ENCODE results near the gene SCG3. TPM values are rescaled to one million over a fixed set of nuclear protein-coding genes. Genes with fewer than 3 reads are reported as not detected.
"Not testable (repeated sequence)": the region's sequence is repeated elsewhere in the genome, so short reads cannot be mapped to it uniquely, and the experiment has no call there.

The SCG3 gene
- under 1 TPM; 0.13 to 0.74 (median 0.26) TPM for polyA plus RNA-seq (ENCODE audit: insufficient read length in 10 of 10)
- long read RNA-seq, donor 1: 0 reads
- long read RNA-seq, donor 2: 0 reads
- long read RNA-seq, donor 3, partial matches to known transcripts: 0 of 1 reads
- long read RNA-seq, donor 3, other reads (novel, unspliced or antisense): 0 of 1 reads
- long read RNA-seq, donor 4: 0 reads
- long read RNA-seq, donor 5: 0 reads
- long read RNA-seq, donor 6: 0 reads
- long read RNA-seq, donor 7: 0 reads
- long read RNA-seq, donor 8: 0 reads
- long read RNA-seq, donor 9: 0 reads

- DNase-seq: peak; percentile 62 to 87 (median 76)
Observed at GRCh38 chr15:51681303-51681963, at the start of gene SCG3. Gene SCG3 (plus strand): TSS chr15:51681503. CDS start chr15:51681756, 253 bp downstream.

- DNase-seq: no peak
Observed at GRCh38 chr15:51634591-51635198, 46.6 kb upstream of the SCG3 start.

- no peak for DNase-seq
Observed at GRCh38 chr15:51641490-51642130, 39.7 kb upstream of the SCG3 start.

- no peak for DNase-seq
Observed at GRCh38 chr15:51642696-51643095, 38.6 kb upstream of the SCG3 start.

GRCh38 chr15:51647128-51647562 is 34.2 kb upstream of the SCG3 start:
- DNase-seq: peak in 2 of 3 donors; percentile 15 to 47

GRCh38 chr15:51648101-51648500 is 33.2 kb upstream of the SCG3 start:
- DNase-seq: not testable (repeated sequence)

- DNase-seq: not testable (repeated sequence)
Observed at GRCh38 chr15:51648643-51649042, 32.7 kb upstream of the SCG3 start.

- peak; percentile 74 to 84 (median 77) for DNase-seq
Observed at GRCh38 chr15:51649659-51650521, 31.4 kb upstream of the SCG3 start.

- DNase-seq: no peak
Observed at GRCh38 chr15:51652084-51652668, 29.1 kb upstream of the SCG3 start.

GRCh38 chr15:51655401-51656057 is 25.8 kb upstream of the SCG3 start:
- not testable (repeated sequence) for DNase-seq

- no peak for DNase-seq
Observed at GRCh38 chr15:51658664-51659063, 22.6 kb upstream of the SCG3 start.

- no peak for DNase-seq
Observed at GRCh38 chr15:51661072-51661471, 20.2 kb upstream of the SCG3 start.

GRCh38 chr15:51667478-51667877 is 13.8 kb upstream of the SCG3 start:
- no peak for DNase-seq

GRCh38 chr15:51668446-51668845 is 12.9 kb upstream of the SCG3 start:
- no peak for DNase-seq

- DNase-seq: no peak
Observed at GRCh38 chr15:51669381-51669780, 11.9 kb upstream of the SCG3 start.

- DNase-seq: peak in 1 of 3 donors; percentile 11
Observed at GRCh38 chr15:51672155-51672687, 9.1 kb upstream of the SCG3 start.

- no peak for DNase-seq
Observed at GRCh38 chr15:51672913-51673857, 8.1 kb upstream of the SCG3 start.

- no peak for DNase-seq
Observed at GRCh38 chr15:51675234-51675633, 6.1 kb upstream of the SCG3 start.

- no peak for DNase-seq
Observed at GRCh38 chr15:51677021-51677420, 4.3 kb upstream of the SCG3 start.

Measured in muscle of back (tissue), 13 donors.